ENCODE measurements around the gene CHRNA4. TPM values are rescaled to one million over a fixed set of nuclear protein-coding genes. Genes with fewer than 3 reads are reported as not detected.

CHRNA4 gene
- total RNA-seq, 1 donor from 2014 or later = not detected

DNA sequence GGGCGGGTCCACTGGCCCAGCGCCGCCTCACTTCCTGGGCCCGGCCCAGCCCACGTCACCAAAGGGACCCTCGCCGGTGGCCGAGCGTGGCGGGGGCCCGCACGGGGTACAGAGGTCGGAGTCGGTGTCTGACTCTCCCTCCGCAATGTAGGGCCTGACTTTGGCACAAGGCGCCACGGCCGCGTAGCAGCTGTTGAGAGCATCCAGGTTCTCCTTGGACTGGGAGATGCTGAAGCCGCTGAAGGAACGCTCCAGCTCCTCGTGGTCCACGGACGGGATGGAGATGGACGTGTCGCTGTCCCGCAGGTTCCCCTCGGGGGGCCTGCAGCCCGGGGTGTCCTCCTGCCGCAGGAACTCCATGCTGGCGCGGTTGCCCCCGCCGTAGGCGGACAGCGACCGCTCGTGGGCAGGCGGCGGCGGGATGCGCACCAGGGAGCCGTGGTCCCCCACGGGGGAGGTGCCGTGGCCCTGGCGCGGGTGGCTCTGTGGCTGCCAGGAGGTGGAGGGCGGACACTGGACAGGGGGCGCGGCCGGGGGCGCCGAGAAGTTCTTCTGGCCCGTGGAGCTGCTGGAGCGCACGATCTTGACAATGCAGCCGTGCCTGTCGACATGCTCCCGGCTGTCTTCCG lies 45.6 kb upstream of the CHRNA4 start:
- Mint-ChIP-seq H3K36me3 (ENCODE audit: low read depth) (no peaks in the 10 kb centered on the region), H3K27ac (no peak overlapping the region), H3K4me3 (no peak overlapping the region), H3K9me3 (no peaks in the 10 kb centered on the region), H3K27me3 (no peaks in the 10 kb centered on the region), H3K4me1 (no peaks in the 10 kb centered on the region)
- ChIA-PET CTCF (no interaction called here), POLR2A (no interaction called here)
- ATAC-seq (ENCODE audit: low read depth) = no peak
- TF ChIP-seq, protein P1, sequence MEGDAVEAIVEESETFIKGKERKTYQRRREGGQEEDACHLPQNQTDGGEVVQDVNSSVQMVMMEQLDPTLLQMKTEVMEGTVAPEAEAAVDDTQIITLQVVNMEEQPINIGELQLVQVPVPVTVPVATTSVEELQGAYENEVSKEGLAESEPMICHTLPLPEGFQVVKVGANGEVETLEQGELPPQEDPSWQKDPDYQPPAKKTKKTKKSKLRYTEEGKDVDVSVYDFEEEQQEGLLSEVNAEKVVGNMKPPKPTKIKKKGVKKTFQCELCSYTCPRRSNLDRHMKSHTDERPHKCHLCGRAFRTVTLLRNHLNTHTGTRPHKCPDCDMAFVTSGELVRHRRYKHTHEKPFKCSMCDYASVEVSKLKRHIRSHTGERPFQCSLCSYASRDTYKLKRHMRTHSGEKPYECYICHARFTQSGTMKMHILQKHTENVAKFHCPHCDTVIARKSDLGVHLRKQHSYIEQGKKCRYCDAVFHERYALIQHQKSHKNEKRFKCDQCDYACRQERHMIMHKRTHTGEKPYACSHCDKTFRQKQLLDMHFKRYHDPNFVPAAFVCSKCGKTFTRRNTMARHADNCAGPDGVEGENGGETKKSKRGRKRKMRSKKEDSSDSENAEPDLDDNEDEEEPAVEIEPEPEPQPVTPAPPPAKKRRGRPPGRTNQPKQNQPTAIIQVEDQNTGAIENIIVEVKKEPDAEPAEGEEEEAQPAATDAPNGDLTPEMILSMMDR (IDR thresholded peaks at IDR 0.05) = no peak
- intact Hi-C loops (cut with micrococcal nuclease) = no loop called here
- no peak for DNase-seq

DNA sequence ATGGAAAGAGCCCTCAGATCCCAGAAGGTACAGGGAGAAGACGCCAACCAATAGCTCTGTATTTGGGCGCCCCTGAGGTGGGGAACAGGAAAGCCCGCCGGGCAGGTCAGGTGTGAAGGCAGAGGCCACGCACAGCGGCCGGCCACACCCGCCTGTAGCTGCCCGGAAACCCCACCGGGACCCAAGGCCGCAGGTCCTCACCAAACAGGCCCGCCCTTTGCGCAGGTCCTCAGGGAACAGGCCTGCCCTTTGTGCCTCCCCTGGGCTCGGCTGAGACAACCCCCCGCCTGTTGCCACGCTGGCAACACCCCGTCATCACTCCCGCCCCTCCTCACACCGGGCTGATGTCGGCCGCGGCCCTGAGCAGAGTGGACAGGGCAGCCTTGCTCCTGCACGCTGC lies 44.9 kb upstream of the CHRNA4 start:
- Mint-ChIP-seq H3K4me3 (no peak overlapping the region), H3K27me3 (no peaks in the 10 kb centered on the region), H3K9me3 (no peaks in the 10 kb centered on the region), H3K36me3 (ENCODE audit: low read depth) (no peaks in the 10 kb centered on the region), H3K4me1 (no peaks in the 10 kb centered on the region), H3K27ac (no peak overlapping the region)
- DNase-seq = no peak
- CTCF ChIA-PET = no interaction called here
- TF ChIP-seq, protein P1 (IDR thresholded peaks at IDR 0.05) = no peak
- POLR2A ChIA-PET = no interaction called here
- intact Hi-C loops (cut with micrococcal nuclease) = no loop called here
- ATAC-seq (ENCODE audit: low read depth) = no peak

DNA sequence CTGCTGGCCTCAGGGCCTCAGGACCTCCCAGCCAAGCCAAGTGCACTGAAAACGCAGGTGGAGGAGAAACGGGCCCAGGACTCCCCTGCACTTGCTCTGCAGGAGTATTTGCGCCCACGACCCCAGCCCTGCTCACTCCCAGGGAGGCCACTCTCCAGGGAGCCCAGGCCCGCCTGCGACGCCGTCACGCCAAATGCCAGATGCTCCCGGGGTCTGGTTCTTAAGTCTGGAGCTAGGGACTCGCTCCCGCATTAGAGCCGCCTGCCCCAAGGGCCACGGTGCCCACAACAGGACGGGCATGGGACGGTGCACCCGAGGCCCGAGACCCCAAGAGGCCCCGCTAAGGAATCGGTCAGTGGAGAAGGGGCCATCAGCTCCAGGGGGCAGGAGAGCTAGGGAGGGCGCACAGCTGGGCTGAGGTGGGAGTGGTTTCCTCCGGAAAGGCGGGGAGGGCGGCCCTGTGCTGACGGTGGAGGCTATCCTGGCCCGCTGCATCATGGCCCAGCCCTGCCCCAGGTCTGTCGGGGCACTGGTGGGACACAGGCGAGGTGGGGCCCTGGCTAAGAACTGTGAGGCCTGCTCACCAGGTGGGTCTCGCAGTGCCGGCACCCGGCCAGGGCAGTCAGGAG lies 44.1 kb upstream of the CHRNA4 start:
- intact Hi-C loops (cut with micrococcal nuclease) = no loop called here
- ChIA-PET POLR2A (no interaction called here), CTCF (no interaction called here)
- Mint-ChIP-seq H3K9me3 (no peaks in the 10 kb centered on the region), H3K4me1 (no peaks in the 10 kb centered on the region), H3K36me3 (ENCODE audit: low read depth) (no peaks in the 10 kb centered on the region), H3K27ac (no peak overlapping the region), H3K27me3 (no peaks in the 10 kb centered on the region), H3K4me3 (no peak overlapping the region)
- TF ChIP-seq, protein P1 (IDR thresholded peaks at IDR 0.05) = no peak
- DNase-seq (no peak), ATAC-seq (ENCODE audit: low read depth) (no peak)

DNA sequence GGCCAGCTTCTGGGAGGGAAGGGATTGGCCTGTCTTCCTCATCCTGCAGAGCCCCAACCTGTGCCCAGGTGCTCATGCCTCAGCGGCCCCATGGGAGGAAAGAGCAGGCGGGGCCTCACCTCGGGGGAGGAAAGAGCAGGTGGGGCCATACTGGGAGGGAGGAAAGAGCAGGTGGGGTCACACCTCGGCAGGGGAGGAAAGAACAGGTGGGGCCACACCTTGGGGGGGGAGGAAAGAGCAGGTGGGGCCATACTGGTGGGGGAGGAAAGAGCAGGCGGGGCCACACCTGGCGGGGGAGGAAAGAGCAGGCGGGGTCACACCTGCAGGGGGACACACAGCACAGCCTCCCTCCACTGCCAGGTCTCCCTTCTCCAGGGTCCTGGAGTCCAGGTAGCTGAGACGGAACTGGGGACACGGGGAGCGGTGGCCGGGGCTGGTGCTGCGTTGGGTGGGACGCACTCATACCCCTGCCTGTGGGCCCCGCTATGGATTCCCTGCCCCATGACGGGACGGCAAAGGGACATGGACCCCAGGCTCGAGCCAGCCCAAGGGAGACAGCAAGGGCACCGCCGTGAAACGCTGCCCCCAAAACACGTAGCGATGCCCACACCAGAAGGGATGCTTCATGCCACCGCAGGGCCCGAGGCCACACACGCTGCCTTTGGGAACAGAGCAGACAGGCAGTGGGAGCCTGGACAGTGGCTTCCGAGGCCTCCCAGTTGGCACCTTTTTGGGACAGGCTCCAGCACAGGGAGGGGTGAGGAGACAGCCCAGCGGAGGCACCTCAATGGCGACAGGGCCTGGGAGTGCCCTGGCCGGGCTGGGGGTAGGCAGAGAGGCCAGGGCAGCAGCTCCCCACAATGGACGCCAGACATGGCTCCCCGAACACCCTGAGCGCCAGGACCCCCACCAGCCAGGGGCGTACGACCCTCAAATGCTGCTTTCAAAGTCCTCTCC lies 43.3 kb upstream of the CHRNA4 start:
- H3K27me3 Mint-ChIP-seq = no peaks in the 10 kb centered on the region
- no peak for ATAC-seq (ENCODE audit: low read depth)
- no peaks in the 10 kb centered on the region for H3K36me3 Mint-ChIP-seq (ENCODE audit: low read depth)
- H3K9me3 Mint-ChIP-seq = no peaks in the 10 kb centered on the region
- TF ChIP-seq, protein P1 (IDR thresholded peaks at IDR 0.05) = no peak
- intact Hi-C loops (cut with micrococcal nuclease) = no loop called here
- no peak overlapping the region for H3K4me3 Mint-ChIP-seq
- H3K4me1 Mint-ChIP-seq = no peaks in the 10 kb centered on the region
- CTCF ChIA-PET = no interaction called here
- H3K27ac Mint-ChIP-seq = no peak overlapping the region
- POLR2A ChIA-PET = no interaction called here
- DNase-seq = no peak

Data from activated B cell treated with CpG ODN at 0.5 μM for 24 hours (primary cell).